PC-3 (cell line): ENCODE results near the gene GBX1.

ENCODE experiments used
- CTCF ChIP-seq: fragments of 300-600 bp; sonication (generic); conservative IDR thresholded peaks from 2 replicates; pipeline ENCODE4 v1.5.1; 2017; ENCODE audit warnings: antibody characterized with exemption, low read depth, mild to moderate bottlenecking, low read length
- EZH2 ChIP-seq: fragments of 300-600 bp; sonication (generic); IDR thresholded peaks from one replicate; pipeline ENCODE4 v1.6.1; 2017; ENCODE audit warnings: antibody characterized with exemption, mild to moderate bottlenecking, low read length; ENCODE audit not compliant: unreplicated experiment
- EZH2phosphoT487 ChIP-seq: fragments of 300-600 bp; sonication (generic); IDR thresholded peaks from 2 replicates; pipeline ENCODE4 v1.6.1; 2018; ENCODE audit warnings: mild to moderate bottlenecking, antibody characterized with exemption, low read length, borderline replicate concordance

GRCh38 chr7:151129117-151129959 lies 38.2 kb downstream of the GBX1 start:
- TF ChIP-seq CTCF (no peak), EZH2phosphoT487 (no peak), EZH2 (no peak)
